Stimulated activated CD4-positive, alpha-beta T cell treated with anti-CD3 and anti-CD28 coated beads, Interleukin-2, amount 100 ng/mL, for 48 hours (primary cell): ENCODE data around the gene TNF.
"Not testable (repeated sequence)": the region's sequence is repeated elsewhere in the genome, so short reads cannot be mapped to it uniquely, and the experiment has no call there.

Experiments used
- DNase-seq, 2 donors: peaks; one replicate each; pipeline ENCODE4 v3.0.0-alpha.2; 2020

TNF gene

DNA sequence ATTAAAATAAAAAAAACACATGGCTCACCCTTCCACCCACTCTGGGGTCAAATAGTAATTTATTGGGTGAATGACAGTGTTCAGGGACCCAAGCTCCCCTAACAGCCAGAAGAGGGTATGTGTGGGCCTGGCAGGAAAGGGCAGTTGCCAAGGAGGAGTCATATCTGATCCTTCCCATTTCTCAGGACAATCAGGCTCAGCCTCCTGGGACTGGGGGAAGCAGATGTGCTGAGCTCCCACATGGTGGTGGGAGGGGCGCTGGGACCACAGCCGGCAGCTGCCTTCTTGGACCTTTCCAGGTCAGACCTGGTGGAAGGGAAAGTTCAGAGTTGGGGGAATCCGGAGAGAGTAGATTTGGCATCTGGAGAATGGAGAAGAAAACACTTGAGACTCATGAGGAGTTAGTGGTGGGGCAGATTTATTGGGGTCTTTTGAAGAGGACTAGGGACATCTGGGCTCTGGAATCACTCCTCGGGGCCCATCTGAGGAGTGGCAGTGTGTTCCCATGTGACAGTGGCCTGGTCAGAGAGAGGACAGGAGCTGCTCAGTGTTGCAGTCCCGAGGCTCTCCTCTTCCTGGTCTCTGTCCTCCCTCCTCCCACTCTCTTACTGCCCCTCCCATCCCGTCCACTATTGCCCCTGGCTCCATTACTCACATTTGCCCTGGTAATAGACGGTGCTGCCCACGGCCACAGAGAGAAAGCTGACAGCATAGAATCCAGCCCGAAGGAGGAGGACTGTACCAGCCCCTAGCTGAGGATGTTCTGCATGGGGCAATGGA is 13.7 kb downstream of the TNF start:
- no peak for DNase-seq

DNA sequence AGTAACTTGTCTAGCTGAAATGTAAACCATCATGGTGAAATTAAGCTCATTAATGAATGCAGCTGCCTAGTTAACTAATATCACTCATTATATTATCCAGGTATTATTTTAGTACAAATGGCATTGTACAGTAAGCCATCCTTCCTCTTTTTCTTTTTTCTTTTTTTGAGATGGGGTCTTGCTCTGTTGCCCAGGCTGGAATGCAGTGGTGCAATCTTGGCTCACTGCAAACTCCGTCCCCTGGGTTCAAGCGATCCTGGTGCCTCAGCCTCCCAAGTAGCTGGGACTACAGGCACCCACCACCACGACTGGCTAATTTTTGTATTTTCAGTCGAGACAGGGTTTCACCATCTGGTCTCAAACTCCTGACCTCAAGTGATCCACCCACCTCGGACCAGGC is 15.3 kb downstream of the TNF start:
- not testable (repeated sequence) for DNase-seq

DNA sequence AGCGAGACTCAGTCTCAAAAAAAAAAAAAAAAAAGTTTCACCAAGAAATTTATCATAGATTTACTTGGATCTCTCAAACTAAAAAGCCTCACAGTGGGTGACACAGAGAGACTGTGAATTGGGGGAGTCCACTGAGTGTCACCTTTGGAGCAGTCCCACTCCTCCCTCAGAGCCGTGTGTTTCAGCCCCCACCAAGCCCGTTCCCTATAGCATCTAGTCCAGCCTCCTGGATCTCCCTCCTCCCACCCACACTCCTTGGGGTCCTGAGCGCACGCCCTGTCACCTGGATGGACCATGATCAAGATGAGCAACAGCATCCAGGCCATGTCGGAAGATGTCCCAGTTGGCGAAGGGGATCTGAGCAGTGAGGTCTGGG is 17.0 kb downstream of the TNF start:
- no peak for DNase-seq

- no peak for DNase-seq
Measured at GRCh38 chr6:31597006-31597405, 21.6 kb downstream of the TNF start.

DNA sequence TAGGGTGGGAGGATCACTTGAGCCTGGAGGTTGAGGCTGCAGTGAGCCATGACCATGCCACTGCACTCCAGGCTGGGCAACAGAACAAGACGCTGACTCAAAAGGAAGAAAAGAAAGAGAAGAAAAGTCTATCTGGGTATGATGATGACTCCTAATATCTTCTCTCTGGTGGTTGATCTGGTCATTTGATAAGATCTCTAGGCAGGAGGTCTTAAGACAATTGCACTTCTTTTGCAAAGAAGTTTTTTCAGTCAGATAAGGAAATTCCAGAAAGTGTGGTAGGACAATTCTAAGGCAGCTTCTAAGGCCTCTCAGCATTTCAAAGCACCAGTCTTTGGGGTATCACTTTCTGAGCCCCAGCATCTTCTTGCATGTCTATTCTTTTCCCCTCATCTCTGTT is 32.0 kb downstream of the TNF start:
- DNase-seq, result no peak

DNA sequence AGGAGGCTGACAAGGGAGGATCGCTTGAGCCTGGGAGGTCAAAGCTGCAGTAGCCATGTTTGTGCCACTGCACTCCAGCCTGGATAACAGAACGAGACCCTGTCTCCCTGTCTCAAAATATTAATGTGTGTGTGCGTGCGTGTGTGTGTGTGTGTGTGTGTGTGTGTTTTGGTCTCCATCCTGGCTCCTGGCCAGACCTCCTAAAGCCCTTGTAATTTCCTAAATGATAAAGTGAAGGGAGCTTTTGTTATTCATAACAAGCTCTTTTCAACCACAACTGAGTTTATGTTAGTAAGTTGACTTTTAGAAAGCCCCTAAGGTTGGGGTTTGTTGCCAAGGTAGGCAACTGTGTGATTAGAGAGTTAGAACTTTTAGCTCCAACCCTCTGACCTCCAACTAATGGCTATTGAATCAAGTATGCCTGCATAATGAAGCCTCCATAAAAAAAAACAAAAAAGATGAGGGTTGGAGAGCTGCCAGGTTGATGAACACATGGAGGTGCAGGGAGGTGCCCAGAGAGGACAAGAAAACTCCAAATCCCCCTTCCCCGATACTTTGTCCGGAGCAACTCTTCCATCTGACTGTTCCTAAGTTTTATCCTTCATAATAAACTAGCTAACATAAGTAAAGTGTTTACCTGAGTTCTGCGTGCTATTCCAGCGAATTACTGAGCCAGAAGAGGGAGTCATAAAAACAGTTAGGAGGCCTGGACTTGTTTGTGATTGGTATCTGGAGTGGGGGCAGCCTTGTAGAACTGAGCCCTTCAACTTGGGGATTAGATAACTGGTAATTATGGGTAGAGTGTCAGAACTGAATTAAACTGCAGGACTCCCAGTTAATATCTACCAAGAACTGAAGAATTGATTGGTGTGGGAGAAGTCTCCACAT is 34.4 kb downstream of the TNF start:
- DNase-seq, result no peak

DNA sequence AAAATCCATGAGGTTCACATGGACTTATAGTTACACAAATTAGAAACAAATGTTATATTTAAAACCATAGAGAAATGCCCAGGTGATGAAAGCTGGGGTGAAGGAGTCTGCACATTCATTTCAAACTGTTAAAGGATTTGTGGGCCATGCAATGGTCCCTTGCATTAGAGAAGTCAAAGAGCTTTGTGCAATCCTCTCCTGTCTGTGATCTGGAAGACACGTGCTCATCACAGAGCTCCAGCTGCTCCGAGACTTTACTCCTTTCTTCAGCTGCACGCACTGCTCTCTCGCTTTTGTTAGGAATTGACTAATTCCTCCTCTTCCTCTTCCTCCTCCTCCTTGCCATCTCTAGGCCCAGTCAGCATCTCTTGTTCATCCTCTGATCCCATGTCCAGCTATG is 35.6 kb downstream of the TNF start:
- no peak for DNase-seq

- no peak for DNase-seq
Measured at GRCh38 chr6:31614075-31614619, 38.8 kb downstream of the TNF start.

DNA sequence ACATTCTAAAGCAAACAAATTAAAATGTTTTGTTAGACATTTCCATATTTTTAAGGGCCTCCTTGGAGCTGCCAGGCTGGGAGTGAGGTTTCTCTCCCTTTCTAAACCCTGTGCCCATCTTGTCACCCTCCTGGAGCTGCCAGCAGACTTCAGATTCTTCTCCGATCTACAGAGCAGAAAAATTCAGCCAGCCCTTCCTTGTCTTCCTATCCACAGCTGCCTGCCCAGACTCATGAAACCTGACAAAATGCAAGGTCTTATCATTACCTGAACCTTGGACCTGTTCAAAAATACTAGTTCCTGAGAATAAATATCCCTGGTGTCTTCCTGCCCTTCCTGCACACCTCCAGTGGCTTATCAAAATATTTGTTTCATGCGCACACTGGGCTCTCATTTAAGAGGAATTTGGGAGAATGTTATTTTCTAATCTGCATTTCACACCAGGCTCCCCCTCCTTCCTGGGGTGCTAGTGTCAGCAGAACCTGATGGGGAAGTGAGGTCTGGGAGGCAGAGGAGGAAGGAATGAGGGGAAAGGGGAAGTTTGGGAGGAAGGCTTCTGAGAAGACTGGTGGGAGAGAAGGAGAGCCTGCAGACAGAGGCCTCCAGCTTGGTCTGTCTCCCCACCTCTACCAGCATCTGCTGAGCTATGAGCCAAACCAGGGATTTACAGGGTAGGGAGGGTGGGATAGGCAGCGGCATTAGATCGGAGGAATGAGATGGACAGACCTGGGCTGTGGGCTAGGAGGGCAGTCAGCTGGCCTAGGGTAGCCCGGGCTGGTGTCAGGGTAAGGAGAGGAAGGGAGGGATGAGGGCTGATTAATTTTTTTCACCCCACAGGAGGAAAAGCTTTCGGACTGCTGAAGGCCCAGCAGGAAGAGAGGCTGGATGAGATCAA is 39.6 kb downstream of the TNF start, which contains the start of gene AIF1:
AIF1 (plus strand) TSS at position 551 of the 895 bp plus-strand sequence; CDS start at position 647, 96 bp downstream.
- no peak for DNase-seq

DNA sequence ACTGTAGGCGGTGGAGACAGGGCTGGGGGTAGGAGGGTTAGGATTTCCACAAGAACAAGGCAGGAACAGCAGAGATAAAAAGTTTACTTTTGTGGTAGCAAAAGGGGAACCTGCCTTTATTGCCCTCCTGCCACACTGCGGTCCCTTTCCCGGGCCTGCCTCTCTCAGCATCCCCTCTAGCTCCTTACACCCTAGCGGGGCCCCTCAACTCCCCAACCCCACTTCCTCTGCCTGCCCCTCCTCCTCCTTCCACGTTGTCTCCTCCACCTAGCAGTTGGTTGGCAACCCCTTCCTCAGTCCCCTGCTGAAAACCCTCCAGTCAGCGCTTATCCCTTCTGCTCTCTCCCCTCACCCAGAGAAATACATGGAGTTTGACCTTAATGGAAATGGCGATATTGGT is 40.4 kb downstream of the TNF start:
- DNase-seq, result no peak

GRCh38 chr6:31617010-31617409 is 41.6 kb downstream of the TNF start:
- DNase-seq, result no peak

- DNase-seq, result peak; percentile 93 to 94
Measured at GRCh38 chr6:31619805-31620585, 44.6 kb downstream of the TNF start.

- peak; percentile 76 to 97 for DNase-seq
Measured at GRCh38 chr6:31620586-31621319, 45.4 kb downstream of the TNF start, which contains the start of gene PRRC2A. TSS of gene PRRC2A (plus strand) at chr6:31620715. CDS start at chr6:31622790, 2,075 bp downstream.

DNA sequence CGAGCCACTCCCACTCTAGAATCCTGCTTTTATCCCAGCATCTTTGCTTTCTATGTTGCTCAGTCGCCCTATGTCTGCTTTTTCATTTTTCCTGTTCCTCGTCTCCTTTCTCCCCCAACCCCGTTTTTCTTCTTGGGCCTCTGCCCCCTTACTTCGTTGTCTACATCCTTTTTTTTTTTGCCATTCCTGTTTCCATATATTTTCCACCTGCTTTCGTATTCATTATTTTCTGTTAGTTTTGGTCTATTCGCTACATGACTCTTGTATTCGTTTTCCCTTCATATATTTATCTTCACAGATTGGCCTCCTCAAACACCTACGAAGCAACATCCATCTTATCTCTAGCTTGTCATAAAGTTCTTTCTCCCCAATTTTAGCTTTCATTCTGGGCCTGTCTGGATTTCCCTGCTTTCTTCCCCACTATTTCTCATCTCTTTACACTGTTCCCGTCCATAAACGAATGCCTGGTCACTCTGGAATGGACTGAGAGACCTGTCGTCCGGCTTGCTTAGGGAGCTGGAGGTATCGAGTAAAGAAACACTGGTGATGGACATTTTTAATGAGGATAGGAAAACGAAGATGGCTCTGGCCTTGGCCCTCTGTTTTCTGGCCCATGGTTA is 46.1 kb downstream of the TNF start:
- no peak for DNase-seq

DNA sequence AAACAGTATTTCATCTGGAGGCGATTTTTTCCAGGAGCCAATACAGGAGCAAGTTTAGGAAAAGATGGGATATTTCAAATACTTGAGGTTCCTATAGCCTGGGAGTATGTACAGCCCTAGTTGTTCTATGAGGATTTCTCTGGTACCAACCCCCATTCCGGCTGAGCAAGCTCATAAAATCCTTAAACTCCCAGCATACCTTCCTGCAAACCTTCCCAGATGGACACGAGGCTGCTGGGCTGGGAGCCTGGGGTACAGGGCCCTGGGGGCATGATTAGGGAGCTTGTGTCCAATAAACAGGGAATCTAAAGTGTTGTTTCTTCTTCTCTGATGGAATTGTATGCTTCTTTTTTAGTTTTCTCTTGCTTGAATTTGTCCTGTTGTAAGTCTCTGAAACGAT is 46.6 kb downstream of the TNF start:
- DNase-seq, result no peak

DNA sequence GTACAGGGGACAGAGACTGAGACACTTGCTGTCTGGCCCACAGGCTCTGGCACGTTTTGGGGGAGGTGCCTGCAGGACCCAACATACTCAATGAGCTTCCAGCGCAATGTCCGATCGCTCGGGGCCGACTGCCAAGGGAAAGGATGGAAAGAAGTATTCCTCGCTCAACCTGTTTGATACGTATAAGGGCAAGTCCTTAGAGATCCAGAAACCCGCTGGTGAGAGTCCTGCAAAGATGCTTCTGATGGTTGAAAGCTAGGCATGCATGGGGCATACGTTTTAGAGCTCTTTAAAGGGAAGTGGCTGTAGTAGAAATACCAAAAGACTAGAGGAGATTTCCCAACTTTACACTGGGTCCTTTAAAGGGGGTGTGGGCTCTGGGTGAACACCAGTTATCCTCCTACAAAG is 47.3 kb downstream of the TNF start:
- DNase-seq, result no peak

- DNase-seq, result no peak
Measured at GRCh38 chr6:31624070-31624469, 48.7 kb downstream of the TNF start.

DNA sequence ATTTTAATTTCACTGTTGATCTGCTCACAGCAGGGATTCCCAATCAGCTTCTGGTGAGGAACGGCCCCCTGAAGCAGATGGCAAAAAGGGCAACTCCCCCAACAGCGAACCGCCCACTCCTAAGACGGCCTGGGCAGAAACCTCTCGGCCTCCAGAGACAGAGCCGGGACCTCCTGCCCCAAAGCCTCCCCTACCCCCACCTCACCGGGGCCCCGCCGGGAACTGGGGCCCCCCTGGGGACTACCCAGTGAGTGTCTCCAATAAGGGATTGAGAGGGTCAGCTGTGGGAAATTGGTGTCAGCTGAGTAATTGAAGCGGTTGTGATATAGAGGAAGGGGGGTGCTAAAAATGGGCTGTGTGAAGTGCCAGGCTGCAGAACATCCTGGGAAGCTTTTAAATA is 51.6 kb downstream of the TNF start:
- no peak for DNase-seq

- no peak for DNase-seq
Measured at GRCh38 chr6:31627690-31628287, 52.4 kb downstream of the TNF start.
